GM19397 (cell line): ENCODE results near the gene DNAAF2.
"Not testable (repeated sequence)": the region's sequence is repeated elsewhere in the genome, so short reads cannot be mapped to it uniquely, and the experiment has no call there.

ENCODE experiments used
- ATAC-seq: cut with Tn5 transposase; IDR thresholded peaks from one replicate; pipeline ENCODE4 v1.9.1; 2021; ENCODE audit warnings: mild to moderate bottlenecking, moderate library complexity; ENCODE audit not compliant: unreplicated experiment

The DNAAF2 gene

DNA sequence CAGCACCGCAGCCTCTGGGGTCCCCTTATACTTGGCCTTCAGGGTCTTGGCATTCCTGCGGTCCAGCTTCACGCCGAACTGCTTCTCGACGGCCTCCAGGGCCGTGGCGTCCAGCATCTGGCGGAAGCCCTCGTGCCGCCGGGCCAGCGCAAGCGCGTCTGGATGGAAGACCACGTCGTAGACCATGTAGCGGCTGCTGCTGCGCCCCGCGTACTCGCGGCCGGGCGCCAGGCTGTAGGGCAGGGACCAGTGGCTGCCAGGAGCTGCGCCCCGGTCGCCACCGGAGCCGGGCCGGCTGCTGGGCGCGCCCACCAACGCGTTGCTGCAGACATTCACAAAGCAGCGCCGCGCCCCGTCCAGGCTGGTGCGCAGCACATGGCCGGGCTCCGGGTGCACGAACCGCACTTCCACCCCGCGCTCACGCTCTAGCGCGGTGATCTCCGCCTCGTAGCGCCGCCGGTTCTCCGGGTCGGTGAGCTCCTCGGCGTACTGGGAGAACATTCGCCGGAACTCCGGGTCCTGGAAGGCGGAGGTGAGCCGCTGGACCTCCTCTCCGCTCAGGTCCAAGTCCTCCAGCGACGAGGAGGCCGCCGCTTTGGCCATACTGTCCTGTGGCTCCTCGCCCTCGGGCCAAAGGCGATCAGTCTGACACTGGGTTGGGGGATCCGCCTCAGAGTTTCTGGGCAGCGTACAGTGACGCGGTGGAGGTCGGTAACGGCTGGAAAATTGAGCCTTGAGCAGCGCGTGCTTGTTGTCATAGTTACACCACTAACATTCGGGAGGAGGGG, at the start of gene DNAAF2:
Gene DNAAF2 (minus strand): TSS at position 698 of the 788 bp plus-strand sequence. CDS start 95 bp downstream, at position 603.
- peak; percentile 31 for ATAC-seq

GRCh38 chr14:49679271-49679670, 44.2 kb upstream of the DNAAF2 start:
- no peak for ATAC-seq

- ATAC-seq = no peak
These were observed 42.6 kb upstream of the DNAAF2 start for GRCh38 chr14:49677643-49678042.

GRCh38 chr14:49673586-49673985, 38.5 kb upstream of the DNAAF2 start:
- ATAC-seq = no peak

DNA sequence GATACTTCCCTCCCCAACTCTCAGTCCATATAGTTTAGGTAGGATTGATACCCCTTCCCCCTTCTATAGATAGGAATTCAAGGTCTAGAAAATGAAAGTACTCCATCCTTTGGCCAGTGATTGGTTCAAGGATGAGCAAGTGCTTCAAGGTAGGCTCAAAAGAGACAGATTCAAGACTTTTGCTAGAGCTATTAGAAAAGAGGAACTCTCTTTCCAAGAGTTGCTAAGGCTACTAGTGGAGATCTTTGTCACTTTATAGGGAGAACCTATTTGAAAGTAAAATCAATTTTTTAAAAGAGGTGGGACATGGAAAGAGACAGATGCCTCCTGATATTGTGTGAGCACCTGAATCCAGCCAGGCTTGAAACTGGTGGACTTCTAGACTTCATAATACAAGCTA, 35.4 kb upstream of the DNAAF2 start:
- no peak for ATAC-seq

DNA sequence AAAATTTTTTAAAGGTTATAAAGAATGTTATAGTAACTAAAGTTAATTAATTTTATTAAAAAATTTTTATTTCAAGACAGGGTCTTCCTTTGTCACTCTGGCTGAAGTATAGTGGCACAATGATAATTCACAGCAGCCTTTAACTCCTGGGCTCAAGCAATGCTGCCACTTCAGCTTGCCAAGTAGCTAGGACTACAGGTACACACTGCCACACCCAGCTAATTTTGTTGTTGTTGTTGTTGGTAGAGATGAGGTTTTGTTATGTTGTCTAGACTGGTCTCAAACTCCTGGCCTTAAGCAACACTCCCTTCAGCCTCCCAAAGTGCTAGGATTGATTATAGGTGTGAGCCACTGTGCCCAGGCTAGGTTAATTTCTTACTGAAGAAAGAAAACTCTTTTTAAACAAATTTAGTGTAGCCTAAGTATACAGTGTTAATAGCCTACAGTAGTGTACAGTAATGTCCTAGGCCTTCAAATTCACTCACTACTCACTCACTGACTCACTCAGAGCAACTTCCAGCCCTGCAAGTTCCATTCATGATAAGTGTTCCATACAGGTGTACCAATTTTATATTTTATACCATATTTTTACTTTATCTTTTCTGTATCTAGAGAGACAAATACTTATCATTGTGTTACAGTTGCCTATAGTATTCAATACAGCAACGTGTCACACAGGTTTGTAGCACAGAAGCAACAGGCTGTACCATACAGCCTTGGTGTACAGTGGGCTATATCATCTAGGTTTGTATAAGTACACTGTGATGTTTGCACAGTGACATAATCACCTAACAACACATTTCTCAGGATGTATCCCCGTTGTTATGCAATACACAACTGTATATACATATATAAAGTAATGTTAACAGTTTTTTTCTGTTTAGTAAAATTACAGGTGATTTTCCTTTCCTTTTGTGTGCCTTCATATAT, 24.7 kb upstream of the DNAAF2 start:
- no peak for ATAC-seq

GRCh38 chr14:49657500-49657899, 22.5 kb upstream of the DNAAF2 start:
- not testable (repeated sequence) for ATAC-seq

DNA sequence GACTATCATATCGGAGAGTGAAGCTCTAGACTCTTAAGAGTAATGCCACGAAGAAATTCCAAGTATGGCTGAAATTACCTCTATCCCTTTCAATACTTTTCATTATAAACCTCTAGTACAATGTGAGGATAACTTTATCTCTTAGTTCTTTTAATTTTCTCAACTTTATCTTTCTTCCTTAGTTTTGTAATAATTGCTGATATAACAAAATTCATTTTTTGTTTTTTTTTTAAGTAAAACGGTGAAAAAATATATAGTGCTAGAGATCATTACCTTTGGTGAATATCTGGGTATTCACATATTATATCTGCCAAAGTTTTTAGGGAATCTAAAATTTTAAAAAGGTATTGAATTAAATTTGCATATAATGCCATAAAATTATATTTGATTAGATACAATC, 19.5 kb upstream of the DNAAF2 start:
- ATAC-seq = no peak

- ATAC-seq = no peak
These were observed 18.5 kb upstream of the DNAAF2 start for GRCh38 chr14:49653508-49653907.

DNA sequence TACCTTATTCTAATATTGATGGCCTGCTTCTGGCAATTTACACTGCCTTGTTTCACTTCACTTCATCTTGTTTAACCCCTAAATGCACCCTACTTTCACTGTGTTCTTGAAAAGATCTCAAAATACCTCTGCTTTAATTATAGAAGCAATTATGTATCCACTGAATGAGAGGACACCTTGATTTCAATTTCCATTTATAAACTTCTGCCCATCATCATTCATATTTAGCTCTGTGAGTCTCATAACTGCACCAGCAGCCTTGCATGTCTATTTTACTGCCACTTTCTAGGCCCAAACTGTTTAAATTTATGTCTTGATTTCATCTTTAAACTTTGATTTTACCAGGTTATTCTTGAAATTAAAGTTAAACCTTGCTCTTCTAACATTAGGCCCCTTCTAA, 7.1 kb upstream of the DNAAF2 start:
- ATAC-seq = no peak

GRCh38 chr14:49641697-49642129, 6.7 kb upstream of the DNAAF2 start:
- no peak for ATAC-seq

- no peak for ATAC-seq
These were observed 5.7 kb upstream of the DNAAF2 start for GRCh38 chr14:49640540-49641417.

DNA sequence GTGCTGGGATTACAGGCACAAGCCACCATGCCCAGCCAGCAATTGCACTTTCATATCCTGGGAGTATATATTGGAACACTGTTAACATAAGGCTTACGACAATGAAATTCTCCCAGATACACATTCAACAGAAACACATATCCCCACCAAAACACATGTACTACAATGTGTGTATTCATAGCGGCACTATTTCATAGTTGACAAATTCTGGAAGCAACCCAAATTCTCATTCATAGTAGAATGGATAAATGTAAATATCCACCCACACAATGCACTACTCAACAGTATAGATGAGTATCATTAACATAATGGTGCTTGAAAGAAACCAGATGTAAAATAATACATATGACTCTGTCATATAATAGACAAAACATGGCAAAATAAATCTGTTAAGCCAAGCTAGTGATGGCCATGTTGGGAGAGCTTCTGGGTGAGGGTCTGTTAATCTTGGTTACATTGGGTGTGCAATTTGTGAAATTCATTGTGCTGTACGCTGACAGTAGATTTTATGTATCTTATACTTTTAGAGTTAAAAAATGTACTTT, 2.6 kb upstream of the DNAAF2 start:
- no peak for ATAC-seq

DNA sequence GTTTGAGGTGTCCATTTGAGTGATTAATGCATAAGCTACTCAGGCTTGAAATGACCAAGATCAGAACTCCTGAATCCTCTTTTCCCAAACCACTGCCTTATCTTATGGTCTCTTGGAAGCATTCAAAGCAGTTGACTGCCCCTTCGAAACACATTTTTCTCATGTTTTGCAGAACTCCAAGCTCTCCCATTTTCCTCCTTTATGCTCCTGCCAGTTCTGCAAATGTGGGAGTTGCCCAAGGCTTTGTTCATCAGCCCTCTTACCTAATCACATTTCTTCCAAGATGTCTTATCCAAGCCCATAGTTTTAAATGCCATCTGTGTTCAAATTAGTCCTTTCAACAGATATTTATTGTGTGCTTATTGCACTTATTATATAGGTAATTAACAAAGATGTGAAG, 1.8 kb upstream of the DNAAF2 start:
- no peak for ATAC-seq

DNA sequence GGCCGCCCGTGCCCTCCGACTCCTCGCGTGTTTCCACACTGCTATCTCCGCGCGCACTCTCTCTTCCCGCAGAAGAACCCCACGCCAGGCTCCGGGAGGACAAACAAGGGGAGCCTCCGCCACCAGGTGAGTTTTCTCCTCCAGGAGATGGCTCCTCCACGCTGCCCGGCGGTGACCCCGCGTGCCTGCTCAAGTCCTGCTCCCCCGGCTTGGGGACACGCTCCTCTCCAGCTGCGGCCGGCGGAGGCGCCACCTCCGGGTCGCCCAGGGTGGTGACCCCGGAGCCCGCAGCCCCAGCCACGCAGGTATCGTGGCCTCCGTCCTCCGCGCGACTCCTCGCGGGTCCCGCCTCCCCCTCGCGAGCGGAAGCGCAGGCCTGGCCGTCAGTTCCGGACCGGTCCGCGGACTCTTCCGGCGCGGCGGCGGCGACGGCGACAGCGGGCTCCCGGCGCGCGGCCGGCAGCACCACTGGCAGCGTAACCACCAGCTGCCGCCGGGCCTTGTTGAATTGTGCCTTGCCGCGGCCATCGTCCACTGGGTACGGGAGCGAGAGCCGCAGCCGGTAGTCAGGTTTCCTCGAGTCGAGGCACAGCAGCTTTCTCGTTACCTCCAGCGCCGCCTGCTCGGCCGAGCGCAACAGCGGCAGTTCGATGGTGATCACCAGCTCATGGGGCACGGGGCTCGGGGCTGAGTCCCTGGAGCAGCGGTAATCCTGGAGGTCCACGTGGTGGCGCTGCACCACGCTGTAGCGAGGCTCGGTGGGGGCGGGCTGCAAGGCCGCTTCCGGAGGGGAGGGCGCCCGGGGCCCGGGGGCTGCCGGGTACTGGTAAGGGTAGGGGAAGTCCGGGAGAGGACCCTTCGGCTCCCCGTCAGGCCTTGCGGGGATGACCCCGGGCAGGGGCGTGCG, 1.2 kb downstream of the DNAAF2 start:
- ATAC-seq = peak; percentile 79

- ATAC-seq = no peak
These were observed 10.9 kb downstream of the DNAAF2 start for GRCh38 chr14:49623941-49624839.

GRCh38 chr14:49623387-49623786, 11.7 kb downstream of the DNAAF2 start:
- ATAC-seq = no peak

- no peak for ATAC-seq
These were observed 12.9 kb downstream of the DNAAF2 start for GRCh38 chr14:49622022-49622607.
